ENCODE measurements around the gene ACTG2.

The ACTG2 gene

DNA sequence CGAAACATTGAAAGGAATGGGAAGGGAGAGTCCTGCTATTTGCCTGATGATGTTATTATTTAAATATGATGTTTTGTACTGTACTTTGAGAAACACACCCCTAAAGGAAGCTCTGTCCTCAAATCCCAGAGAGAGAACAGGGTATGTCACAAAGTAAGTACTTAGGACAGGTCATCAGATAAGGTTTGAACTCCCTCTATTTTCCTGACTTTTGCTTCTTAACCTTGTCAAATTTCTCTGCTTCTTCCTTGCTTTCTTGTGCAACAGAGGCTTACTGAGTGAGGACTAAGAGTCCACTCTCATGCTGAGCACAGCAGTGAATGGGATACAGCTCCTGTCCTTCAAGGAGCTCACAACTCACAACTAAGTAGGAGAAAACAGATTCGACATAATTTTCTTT, 37.6 kb downstream of the ACTG2 start:
- no peak for DNase-seq (ENCODE audit: extremely low read depth, low read depth)
- TF ChIP-seq, protein P1, sequence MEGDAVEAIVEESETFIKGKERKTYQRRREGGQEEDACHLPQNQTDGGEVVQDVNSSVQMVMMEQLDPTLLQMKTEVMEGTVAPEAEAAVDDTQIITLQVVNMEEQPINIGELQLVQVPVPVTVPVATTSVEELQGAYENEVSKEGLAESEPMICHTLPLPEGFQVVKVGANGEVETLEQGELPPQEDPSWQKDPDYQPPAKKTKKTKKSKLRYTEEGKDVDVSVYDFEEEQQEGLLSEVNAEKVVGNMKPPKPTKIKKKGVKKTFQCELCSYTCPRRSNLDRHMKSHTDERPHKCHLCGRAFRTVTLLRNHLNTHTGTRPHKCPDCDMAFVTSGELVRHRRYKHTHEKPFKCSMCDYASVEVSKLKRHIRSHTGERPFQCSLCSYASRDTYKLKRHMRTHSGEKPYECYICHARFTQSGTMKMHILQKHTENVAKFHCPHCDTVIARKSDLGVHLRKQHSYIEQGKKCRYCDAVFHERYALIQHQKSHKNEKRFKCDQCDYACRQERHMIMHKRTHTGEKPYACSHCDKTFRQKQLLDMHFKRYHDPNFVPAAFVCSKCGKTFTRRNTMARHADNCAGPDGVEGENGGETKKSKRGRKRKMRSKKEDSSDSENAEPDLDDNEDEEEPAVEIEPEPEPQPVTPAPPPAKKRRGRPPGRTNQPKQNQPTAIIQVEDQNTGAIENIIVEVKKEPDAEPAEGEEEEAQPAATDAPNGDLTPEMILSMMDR (IDR thresholded peaks at IDR 0.05; ENCODE audit: low read depth, low read length), result no peak

DNA sequence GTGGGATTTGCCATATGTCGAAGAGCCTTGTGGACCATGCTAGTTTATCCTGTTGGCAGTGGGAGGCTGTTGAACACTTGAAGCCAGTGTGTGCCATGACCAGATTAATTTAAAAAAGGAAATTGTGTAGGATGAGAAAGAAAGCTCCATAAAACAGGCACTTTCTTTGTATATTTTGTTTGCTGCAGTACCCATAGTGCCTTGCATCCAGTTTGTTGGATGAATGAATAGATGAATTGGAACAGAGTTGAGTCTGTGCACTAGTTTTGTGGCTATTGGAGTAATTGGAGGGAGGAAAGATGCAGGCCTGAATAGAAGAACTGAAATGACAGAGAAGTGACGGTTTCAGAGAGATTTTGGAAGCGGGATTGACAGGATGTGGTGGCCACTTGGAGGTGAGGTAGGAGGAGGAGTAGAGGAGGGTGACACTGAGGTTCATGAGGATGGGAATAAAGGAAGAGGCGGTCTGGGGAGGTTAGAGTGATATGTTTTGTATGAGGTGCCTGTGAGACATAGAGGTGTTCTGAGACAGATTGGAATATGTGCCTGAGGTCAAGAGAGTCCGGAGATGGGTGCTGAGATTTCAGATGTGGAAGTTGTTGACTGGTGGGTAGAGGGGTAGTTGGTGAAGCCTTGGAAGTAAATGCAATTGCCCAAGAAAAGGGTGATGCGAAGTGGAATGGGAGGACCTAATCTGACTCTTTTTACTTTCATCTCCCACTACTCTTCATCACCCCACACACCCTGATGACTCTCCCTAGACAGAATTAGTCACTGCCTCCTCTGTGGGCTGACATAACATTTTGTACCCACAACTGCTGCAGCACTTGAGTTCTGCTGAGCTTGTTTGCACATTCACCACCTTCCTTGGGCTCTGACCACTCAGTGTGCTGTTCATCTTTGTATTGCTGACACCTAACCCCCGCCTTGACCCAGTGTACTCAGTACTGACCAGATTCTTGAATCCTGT, 39.0 kb downstream of the ACTG2 start:
- DNase-seq (ENCODE audit: extremely low read depth, low read depth), result no peak
- TF ChIP-seq, protein P1 (IDR thresholded peaks at IDR 0.05; ENCODE audit: low read depth, low read length), result no peak

DNA sequence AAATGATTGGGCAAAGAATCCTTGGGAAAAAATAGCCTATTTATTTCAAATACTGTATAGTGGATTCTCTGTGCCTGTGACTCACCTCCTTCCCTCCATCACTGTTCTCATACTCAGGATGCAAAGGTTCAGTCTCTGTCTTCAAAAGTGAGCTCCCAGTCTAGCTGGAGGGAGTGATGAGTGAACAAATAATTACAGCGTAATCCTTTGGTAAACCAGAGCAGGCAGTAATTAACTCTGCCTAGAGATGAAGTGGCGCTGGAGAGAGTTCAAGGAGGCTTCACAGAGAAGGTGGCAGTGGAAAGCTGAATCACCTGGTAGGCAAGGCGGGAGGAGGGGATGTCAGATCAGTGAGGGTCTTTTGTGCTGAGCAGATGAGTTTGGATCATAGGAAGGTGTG, 40.4 kb downstream of the ACTG2 start:
- DNase-seq (ENCODE audit: extremely low read depth, low read depth), result no peak

DNA sequence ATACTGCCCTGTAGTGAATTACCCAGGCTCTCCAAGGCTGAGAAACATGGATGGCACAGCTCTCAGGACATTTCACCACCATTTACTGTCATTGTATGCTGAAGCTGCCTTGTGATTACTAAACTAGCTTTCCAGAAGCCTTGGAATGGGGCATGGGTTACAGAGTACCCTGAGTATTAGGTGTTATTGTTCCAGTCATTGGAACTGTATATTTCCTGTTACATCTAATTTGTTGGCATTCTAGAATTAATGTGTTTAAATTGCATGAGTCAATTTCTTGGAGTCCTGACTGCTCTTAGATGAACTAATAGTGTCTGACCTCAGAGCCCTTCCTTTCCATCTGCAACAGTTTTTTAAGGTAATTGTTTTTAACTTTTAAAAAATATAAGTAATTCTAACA, 42.8 kb downstream of the ACTG2 start:
- DNase-seq (ENCODE audit: extremely low read depth, low read depth), result no peak
- TF ChIP-seq, protein P1 (IDR thresholded peaks at IDR 0.05; ENCODE audit: low read depth, low read length), result no peak

More for the DNA sequence above, 40.4 kb downstream of the ACTG2 start:
- TF ChIP-seq, protein P1 (IDR thresholded peaks at IDR 0.05; ENCODE audit: low read depth, low read length), result no peak

DNA sequence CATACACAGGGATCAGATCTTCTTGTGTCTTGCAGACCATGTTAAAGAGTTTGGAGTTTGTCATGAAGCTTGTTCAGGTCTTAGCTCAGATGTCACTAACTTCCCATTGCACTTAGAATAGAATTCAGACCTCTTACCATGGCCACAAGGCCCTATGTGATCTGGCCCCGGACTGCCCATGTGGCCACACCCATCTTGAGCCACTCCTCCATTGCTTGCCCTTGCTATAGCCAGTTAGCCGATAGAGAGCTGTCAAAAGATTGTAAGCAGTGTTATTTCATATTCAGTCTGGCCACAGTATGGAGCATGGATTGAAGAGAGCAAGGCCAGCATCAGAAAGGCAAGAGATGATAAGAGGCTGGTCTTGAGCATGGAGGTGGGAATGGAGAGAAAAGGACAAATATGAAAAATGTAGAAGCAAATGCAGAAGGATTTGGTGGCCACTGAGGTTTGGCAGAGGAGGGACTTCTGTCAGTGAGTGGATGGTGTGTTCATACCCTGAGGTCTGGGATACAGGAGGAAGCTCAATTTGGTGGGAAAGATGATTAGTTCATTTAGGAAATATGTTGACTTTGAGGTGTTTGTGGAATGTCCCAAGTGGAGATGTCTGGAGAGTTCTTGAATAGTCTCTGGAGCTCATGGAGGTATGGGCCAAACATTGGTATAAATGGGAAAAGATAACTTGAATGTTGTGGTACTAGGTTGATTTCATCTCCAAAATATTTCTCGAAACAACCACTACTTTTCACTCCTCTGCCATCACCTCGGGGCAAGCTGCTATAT, 44.5 kb downstream of the ACTG2 start:
- DNase-seq (ENCODE audit: extremely low read depth, low read depth), result no peak
- TF ChIP-seq, protein P1 (IDR thresholded peaks at IDR 0.05; ENCODE audit: low read depth, low read length), result no peak

DNA sequence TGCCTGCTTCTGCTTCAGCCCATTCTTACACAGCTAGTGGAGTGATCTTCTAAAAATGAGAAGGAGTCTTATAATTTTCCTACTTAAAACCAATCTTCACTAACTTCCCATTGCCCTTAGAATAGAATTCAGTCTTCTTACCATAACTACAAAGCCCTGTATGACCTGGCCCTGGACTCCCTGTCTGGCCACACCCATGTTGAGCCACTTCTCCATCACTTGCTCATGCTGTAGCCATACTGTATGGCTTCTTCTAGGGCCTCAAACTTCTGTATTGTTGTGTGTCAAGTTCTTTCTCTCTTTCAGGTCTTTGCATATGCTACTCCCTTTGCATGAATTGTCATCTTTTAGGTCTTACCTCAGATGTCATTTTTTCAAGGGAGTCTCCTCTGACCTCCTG, 45.1 kb downstream of the ACTG2 start:
- TF ChIP-seq, protein P1 (IDR thresholded peaks at IDR 0.05; ENCODE audit: low read depth, low read length), result no peak
- no peak for DNase-seq (ENCODE audit: extremely low read depth, low read depth)
